Endothelial cell of umbilical vein (primary cell): ENCODE measurements around the gene LRIG1. TPM values are rescaled to one million over a fixed set of nuclear protein-coding genes. Genes with fewer than 3 reads are reported as not detected.

Experiments
- BruUV-seq: library from RNA; stranded (reverse); fragments of 400-500 nt; replicated peaks from 2 replicates; lab custom pipeline; 2021; lab: Mats Ljungman, UMichigan
- CTCF ChIA-PET: fragments of 300-600, 350-600 bp; sonication (Branson Sonifier 250); formaldehyde crosslinking; loops from one replicate; lab custom pipeline; 2021; ENCODE audit warnings: antibody characterized with exemption, inconsistent platforms; lab: Charles Lee
- POLR2A ChIA-PET: fragments of 300-600, 350-600 bp; sonication (Branson Sonifier 250); formaldehyde crosslinking; loops from one replicate; lab custom pipeline; 2021; ENCODE audit warnings: antibody characterized with exemption, inconsistent platforms; lab: Charles Lee
- DNase-seq: peaks from one replicate; pipeline ENCODE4 v3.0.0-alpha.2; 2011; ENCODE audit warnings: low read depth, low spot score
- FAIRE-seq: peaks from 2 replicates; lab custom pipeline; 2011; peaks lifted over from hg19 to GRCh38; lab: Jason Lieb, UNC
- H2AFZ ChIP-seq: 2 replicates; pipeline ENCODE4 v1.6.0; 2012; ENCODE audit warnings: low read depth, low read length, control low read depth, inconsistent platforms
- H3K27ac ChIP-seq: 2 replicates; pipeline ENCODE4 v1.5.1; 2011; ENCODE audit warnings: low read depth, mild to moderate bottlenecking, control low read depth, low read length, moderate library complexity; ENCODE audit not compliant: insufficient read depth
- H3K27me3 ChIP-seq, 2 experiments: 2 replicates each; pipeline versions ENCODE4 v1.6.0 to v1.6.1; 2011; ENCODE audit warnings: low read length in 2 of 2, mixed read lengths in 1 of 2; ENCODE audit not compliant: control insufficient read depth in 2 of 2, insufficient read depth in 2 of 2
- H3K36me3 ChIP-seq, 2 experiments: 2 replicates in 1 of 2; 3 replicates in 1 of 2; pipeline ENCODE4 v1.5.1; 2011; ENCODE audit warnings: low read length in 2 of 2, mild to moderate bottlenecking in 1 of 2, moderate library complexity in 1 of 2; ENCODE audit not compliant: control insufficient read depth in 2 of 2, insufficient read depth in 2 of 2; ENCODE audit errors: extremely low read depth in 1 of 2
- H3K4me1 ChIP-seq: 3 replicates; pipeline ENCODE4 v1.5.1; 2011; ENCODE audit warnings: mild to moderate bottlenecking, low read length; ENCODE audit not compliant: control insufficient read depth, insufficient read depth; ENCODE audit errors: extremely low read depth
- H3K4me2 ChIP-seq: 2 replicates; pipeline ENCODE4 v1.6.1; 2011; ENCODE audit warnings: low read length, control low read depth, mixed read lengths; ENCODE audit not compliant: insufficient read depth
- H3K4me3 ChIP-seq, 3 experiments: fragments of 200-600 bp in 1 of 3; sonication (generic), shearing (Covaris generic) in 1 of 3; replicated peaks in 1 of 3; 2 replicates each; pipeline ENCODE4 v1.5.1; 2011 to 2016; ENCODE audit warnings: control low read depth in 3 of 3, low read length in 3 of 3, mild to moderate bottlenecking in 2 of 3, inconsistent platforms in 1 of 3, low read depth in 1 of 3, moderate library complexity in 1 of 3; ENCODE audit not compliant: insufficient read depth in 1 of 3
- H3K79me2 ChIP-seq: 2 replicates; pipeline ENCODE4 v1.6.0; 2012; ENCODE audit warnings: low read length, inconsistent platforms; ENCODE audit not compliant: control insufficient read depth, insufficient read depth
- H3K9ac ChIP-seq: replicated peaks from 2 replicates; pipeline ENCODE3; 2011; ENCODE audit warnings: low read length, control low read depth; ENCODE audit not compliant: insufficient read depth; ENCODE audit errors: extremely low read depth
- H3K9me1 ChIP-seq: replicated peaks from 3 replicates; pipeline ENCODE4 v1.6.0; 2011; ENCODE audit warnings: mild to moderate bottlenecking, low read length; ENCODE audit not compliant: control insufficient read depth, insufficient read depth; ENCODE audit errors: extremely low read depth
- H3K9me3 ChIP-seq: replicated peaks from 2 replicates; pipeline ENCODE4 v1.5.1; 2012; ENCODE audit warnings: low read length, inconsistent platforms; ENCODE audit not compliant: control insufficient read depth, insufficient read depth
- H4K20me1 ChIP-seq: replicated peaks from 2 replicates; pipeline ENCODE3; 2011; ENCODE audit warnings: mild to moderate bottlenecking, low read length; ENCODE audit not compliant: control insufficient read depth, insufficient read depth; ENCODE audit errors: extremely low read depth
- CTCF ChIP-seq, 2 donors: IDR thresholded peaks; 1 replicate in 1 of 2; 2 replicates in 1 of 2; pipeline ENCODE4 v1.5.1; 2011; ENCODE audit warnings: low read length in 2 of 2, mild to moderate bottlenecking in 2 of 2, moderate library complexity in 2 of 2, control low read depth in 1 of 2, inconsistent platforms in 1 of 2, low read depth in 1 of 2; ENCODE audit not compliant: insufficient read depth in 1 of 2; ENCODE audit errors: extremely low read depth in 1 of 2
- EZH2 ChIP-seq: IDR thresholded peaks from 2 replicates; pipeline ENCODE4 v1.6.1; 2012; ENCODE audit warnings: borderline replicate concordance, low read depth, mild to moderate bottlenecking, moderate library complexity, low read length, inconsistent platforms; ENCODE audit not compliant: severe bottlenecking
- FOS ChIP-seq: IDR thresholded peaks from 2 replicates; pipeline ENCODE4 v1.6.1; 2011; ENCODE audit warnings: mild to moderate bottlenecking, low read length, moderate library complexity, borderline replicate concordance; ENCODE audit not compliant: insufficient read depth
- GATA2 ChIP-seq: IDR thresholded peaks from 2 replicates; pipeline ENCODE4 v1.7.0; 2011; ENCODE audit warnings: low read depth, mild to moderate bottlenecking, moderate library complexity, mixed read lengths, low read length; ENCODE audit not compliant: insufficient read length, insufficient read depth
- JUN ChIP-seq: IDR thresholded peaks from 2 replicates; pipeline ENCODE4 v1.6.1; 2011; ENCODE audit warnings: borderline replicate concordance, low read depth; ENCODE audit not compliant: insufficient read length, insufficient read depth
- MYC ChIP-seq: IDR thresholded peaks from one replicate; pipeline ENCODE4 v1.6.1; 2011; ENCODE audit warnings: mild to moderate bottlenecking, low read depth, low read length
- POLR2A ChIP-seq: IDR thresholded peaks from 2 replicates; pipeline ENCODE4 v1.6.1; 2012; ENCODE audit warnings: low read depth, mild to moderate bottlenecking, control low read depth, low read length
- POLR2AphosphoS5 ChIP-seq: IDR thresholded peaks from 2 replicates; pipeline ENCODE4 v1.6.1; 2012; ENCODE audit warnings: low read depth, mild to moderate bottlenecking, control low read depth, low read length, moderate library complexity; ENCODE audit not compliant: insufficient read depth
- dilution Hi-C: fragments of 300-500 bp; cut with MboI; formaldehyde crosslinking; loops from one replicate; pipeline ENCODE4 v1.15.0; 2019; ENCODE audit warnings: low sequenced_read_pairs; ENCODE audit not compliant: extremely low pct_ligation_motif_present
- intact Hi-C: fragments of 100-400 bp; cut with micrococcal nuclease; formaldehyde crosslinking; loops from one replicate; pipeline ENCODE4 v1.10.0; 2022
- polyA plus RNA-seq, 4 experiments: library from polyadenylated mRNA; depleted of rRNA in 3 of 4; stranded (reverse) in 3 of 4; unstranded in 1 of 4; fragments of >200 nt; gene quantifications; 2 replicates each; pipeline versions ENCODE4 v1.2.1 to v1.2.3, GENCODE V29; 2011 to 2012; ENCODE audit warnings: missing spikeins in 1 of 4
- total RNA-seq: library from RNA; stranded (reverse); gene quantifications from 2 replicates; pipeline ENCODE4 v1.2.3, GENCODE V29; 2021
- TF ChIP-seq, protein P1 (sequence below): IDR thresholded peaks from 2 replicates; pipeline ENCODE4 v1.6.1; 2011; ENCODE audit not compliant: insufficient read depth, insufficient read length

LRIG1 gene
- total and polyA plus RNA-seq, 2 donors (not counting 3 experiments of a cell fraction or from before 2014, with no cell fraction given): 50.3 to 52.2 TPM

DNA sequence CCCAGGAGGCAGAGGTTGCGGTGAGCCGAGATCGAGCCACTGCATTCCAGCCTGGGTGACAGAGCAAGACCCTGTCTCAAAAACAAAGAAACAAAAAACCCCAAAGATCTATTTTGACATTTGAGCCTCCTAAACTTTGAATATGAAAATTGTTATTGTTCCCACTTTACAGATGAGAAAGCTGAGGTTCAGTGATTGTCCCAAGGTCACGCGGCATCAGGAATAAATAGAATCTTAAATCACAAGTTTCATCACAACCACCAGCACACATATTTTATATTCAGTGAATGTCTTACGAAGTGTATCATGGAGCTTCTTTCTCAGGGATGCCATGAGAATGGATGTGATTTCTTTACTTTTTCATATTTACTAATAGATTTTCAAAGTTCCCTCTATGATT is 5.3 kb upstream of the LRIG1 start:
- Histone ChIP-seq H3K4me2 (no peak overlapping the region), H2AFZ (no peak overlapping the region), H3K36me3 (no peaks in the 10 kb centered on the region), H3K9me1 (no peaks in the 10 kb centered on the region), H3K9ac (no peak overlapping the region), H3K79me2 (no peaks in the 10 kb centered on the region), H3K4me3 (no peak overlapping the region), H3K4me1 (peaks cover 4% of the 10 kb centered on the region), H4K20me1 (no peaks in the 10 kb centered on the region), H3K27me3 (peaks cover 22 to 26% of the 10 kb centered on the region in 2 experiments), H3K27ac (no peak overlapping the region), H3K9me3 (no peaks in the 10 kb centered on the region)
- TF ChIP-seq JUN: no peak
- no peak for TF ChIP-seq EZH2
- TF ChIP-seq, protein P1, sequence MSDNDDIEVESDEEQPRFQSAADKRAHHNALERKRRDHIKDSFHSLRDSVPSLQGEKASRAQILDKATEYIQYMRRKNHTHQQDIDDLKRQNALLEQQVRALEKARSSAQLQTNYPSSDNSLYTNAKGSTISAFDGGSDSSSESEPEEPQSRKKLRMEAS: no peak
- no peak for TF ChIP-seq POLR2A
- TF ChIP-seq MYC: no peak
- TF ChIP-seq GATA2: no peak
- TF ChIP-seq POLR2AphosphoS5: no peak
- TF ChIP-seq CTCF (IDR thresholded peaks at IDR 0.05; ENCODE audit: extremely low read depth in 1 of 2, insufficient read depth in 1 of 2, low read depth in 1 of 2, low read length in 2 of 2): no peak
- no peak for TF ChIP-seq FOS
- ChIA-PET POLR2A (no interaction called here), CTCF (interaction anchor here (1.0 to 1.2 kb wide), 3 partner anchors 13 to 316 kb away, joined by 3 read pairs; no protein-coding TSS in a partner anchor)
- FAIRE-seq (no peak), DNase-seq (no peak)
- intact Hi-C loops: no loop called here
- dilution Hi-C loops: no loop called here
- BruUV-seq: no TSS peak
